MCF 10A (cell line): ENCODE measurements around the gene EDAR. TPM values are rescaled to one million over a fixed set of nuclear protein-coding genes. Genes with fewer than 3 reads are reported as not detected.

ENCODE experiments used
- BruUV-seq: library from RNA; stranded (reverse); fragments of 400-500 nt; replicated peaks from 2 replicates; lab custom pipeline; 2021; lab: Mats Ljungman, UMichigan
- CTCF ChIA-PET: fragments of 300-600 bp; sonication (Branson Sonifier 250); formaldehyde crosslinking; extraction: SDS; loops from one replicate; lab custom pipeline; 2021; ENCODE audit warnings: antibody characterized with exemption, inconsistent platforms; lab: Yijun Ruan, JAX
- POLR2A ChIA-PET: fragments of 300-600, 350-650 bp; sonication (Branson Sonifier 250); formaldehyde crosslinking; extraction: SDS; loops from one replicate; lab custom pipeline; 2020; ENCODE audit warnings: antibody characterized with exemption, inconsistent platforms; lab: Yijun Ruan, JAX
- DNase-seq: peaks from one replicate; pipeline ENCODE4 v3.0.0-alpha.2; 2018; ENCODE audit not compliant: unreplicated experiment
- H3K27ac Mint-ChIP-seq: one replicate; pipeline ENCODE4 v1.8.0; 2022; ENCODE audit warnings: mild to moderate bottlenecking, low read depth, mixed read lengths; ENCODE audit not compliant: unreplicated experiment
- H3K27me3 Mint-ChIP-seq: one replicate; pipeline ENCODE4 v1.8.0; 2022; ENCODE audit warnings: mixed read lengths; ENCODE audit not compliant: insufficient read depth, unreplicated experiment
- H3K36me3 Mint-ChIP-seq: one replicate; pipeline ENCODE4 v1.8.0; 2022; ENCODE audit warnings: mild to moderate bottlenecking, moderate library complexity, mixed read lengths; ENCODE audit not compliant: insufficient read depth, unreplicated experiment
- H3K4me1 Mint-ChIP-seq: one replicate; pipeline ENCODE4 v1.8.0; 2022; ENCODE audit warnings: mixed read lengths; ENCODE audit not compliant: insufficient read depth, unreplicated experiment
- H3K4me3 Mint-ChIP-seq: one replicate; pipeline ENCODE4 v1.8.0; 2022; ENCODE audit warnings: mild to moderate bottlenecking, moderate library complexity, mixed read lengths; ENCODE audit not compliant: unreplicated experiment
- H3K9me3 Mint-ChIP-seq: one replicate; pipeline ENCODE4 v1.8.0; 2022; ENCODE audit warnings: mixed read lengths; ENCODE audit not compliant: unreplicated experiment
- CTCF ChIP-seq: fragments of 200-600 bp; IDR thresholded peaks from one replicate; pipeline ENCODE4 v1.8.0; 2022; ENCODE audit warnings: antibody characterized with exemption, mild to moderate bottlenecking; ENCODE audit not compliant: unreplicated experiment
- intact Hi-C: fragments of 100-400 bp; cut with micrococcal nuclease; formaldehyde crosslinking; loops from 2 replicates; pipeline ENCODE4 v1.14.1; 2022
- total RNA-seq: library from RNA; stranded (reverse); gene quantifications from 2 replicates; pipeline ENCODE4 v1.2.3, GENCODE V29; 2022

The EDAR gene
- total RNA-seq, 1 experiment from 2014 or later = 0.14 TPM

GRCh38 chr2:108877506-108877905 lies 111.5 kb downstream of the EDAR start:
- ChIA-PET CTCF (no interaction called here), POLR2A (no interaction called here)
- no peak for DNase-seq
- Mint-ChIP-seq H3K4me1 (no peaks in the 10 kb centered on the region), H3K4me3 (no peak overlapping the region), H3K27me3 (no peaks in the 10 kb centered on the region), H3K36me3 (no peaks in the 10 kb centered on the region), H3K9me3 (no peaks in the 10 kb centered on the region), H3K27ac (no peak overlapping the region)
- intact Hi-C loops = no loop called here
- BruUV-seq = no TSS peak
- TF ChIP-seq CTCF = no peak

DNA sequence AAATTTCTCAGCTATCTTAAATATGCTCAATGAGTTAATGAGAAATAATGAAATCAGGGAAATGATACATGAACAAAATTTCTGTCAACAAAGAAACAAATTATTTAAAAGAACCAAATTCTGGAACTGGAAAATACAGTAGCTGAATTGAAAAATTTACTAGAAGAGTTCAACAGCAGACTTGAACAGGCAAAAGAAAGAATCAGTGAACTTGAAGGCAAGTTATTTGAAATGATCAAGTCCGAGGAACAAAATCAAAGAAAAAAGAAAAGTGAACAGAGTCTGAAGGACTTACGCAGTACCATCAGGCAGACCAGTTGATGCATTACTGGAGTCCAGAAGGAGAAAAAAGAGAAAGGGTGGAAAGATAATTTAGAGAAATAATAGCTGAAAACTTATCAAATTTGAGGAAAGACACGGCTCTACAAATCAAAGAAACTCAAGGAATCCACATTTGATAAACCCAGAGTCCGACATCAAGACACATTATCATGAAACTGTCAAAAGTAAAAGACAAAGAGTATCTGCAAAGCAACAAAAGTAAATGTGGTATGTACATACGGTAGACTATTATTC lies 118.9 kb downstream of the EDAR start:
- intact Hi-C loops = no loop called here
- Mint-ChIP-seq H3K4me3 (no peak overlapping the region), H3K36me3 (peaks cover 6% of the 10 kb centered on the region), H3K27ac (no peak overlapping the region), H3K27me3 (no peaks in the 10 kb centered on the region), H3K4me1 (peaks cover 6% of the 10 kb centered on the region), H3K9me3 (peaks cover 10% of the 10 kb centered on the region)
- no TSS peak for BruUV-seq
- DNase-seq = no peak
- ChIA-PET POLR2A (interaction anchor here (0.9 kb wide), 1 partner anchor 47 kb away, joined by 4 read pairs; no protein-coding TSS in a partner anchor), CTCF (no interaction called here)
- TF ChIP-seq CTCF = no peak

DNA sequence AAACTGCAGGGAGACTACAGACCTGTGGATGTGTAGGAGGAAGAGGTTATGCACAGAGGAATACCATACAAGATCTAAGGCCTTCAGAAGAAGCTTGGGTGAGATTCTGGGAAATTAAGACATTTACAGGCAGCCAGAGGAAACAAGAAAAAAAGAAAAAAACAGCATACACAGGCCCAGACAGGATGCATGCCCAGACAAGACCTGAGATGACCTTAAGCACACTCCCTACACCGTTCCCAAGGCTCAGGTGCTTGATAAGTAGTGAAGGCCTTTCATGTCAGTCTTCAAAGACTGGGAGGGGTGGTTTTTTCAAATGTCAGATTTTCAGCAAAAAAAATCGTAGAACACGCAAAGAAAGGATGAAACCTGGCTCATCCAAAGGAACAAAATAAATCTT lies 119.5 kb downstream of the EDAR start:
- CTCF ChIA-PET = interaction anchor here (2.2 kb wide), 1 partner anchor 59 kb away, joined by 8 read pairs; no protein-coding TSS in a partner anchor
- no peak for TF ChIP-seq CTCF
- H3K27ac Mint-ChIP-seq = no peak overlapping the region
- H3K9me3 Mint-ChIP-seq = peaks cover 10% of the 10 kb centered on the region
- POLR2A ChIA-PET = interaction anchor here (0.7 to 0.9 kb wide), 2 partner anchors 47 to 125 kb away, joined by 3 to 4 read pairs; no protein-coding TSS in a partner anchor
- H3K4me3 Mint-ChIP-seq = no peak overlapping the region
- intact Hi-C loops = no loop called here
- peaks cover 6% of the 10 kb centered on the region for H3K36me3 Mint-ChIP-seq
- no TSS peak for BruUV-seq
- no peaks in the 10 kb centered on the region for H3K27me3 Mint-ChIP-seq
- peak; percentile 27 for DNase-seq
- H3K4me1 Mint-ChIP-seq = peaks cover 6% of the 10 kb centered on the region

DNA sequence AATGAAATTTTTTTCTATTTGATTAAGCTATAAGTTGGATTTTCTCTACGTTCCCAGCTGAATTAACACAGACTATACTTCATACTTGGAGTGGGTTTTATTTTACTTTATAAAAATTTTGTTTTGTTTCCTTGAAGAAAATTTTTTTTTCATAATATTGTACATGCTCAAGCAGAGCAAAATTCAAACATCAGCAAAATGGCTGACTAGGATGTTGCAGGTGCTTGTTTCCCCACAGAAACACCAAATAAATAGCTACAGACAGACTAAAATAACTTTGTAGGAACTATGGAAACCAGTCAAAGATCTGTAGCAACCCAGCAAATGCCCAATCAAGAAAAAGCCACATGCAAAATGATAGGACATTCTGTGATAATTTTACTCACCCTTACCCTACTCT lies 120.1 kb downstream of the EDAR start:
- H3K36me3 Mint-ChIP-seq = peaks cover 6% of the 10 kb centered on the region
- H3K27me3 Mint-ChIP-seq = no peaks in the 10 kb centered on the region
- no peak for TF ChIP-seq CTCF
- peaks cover 10% of the 10 kb centered on the region for H3K9me3 Mint-ChIP-seq
- ChIA-PET CTCF (interaction anchor here (0.8 to 2.2 kb wide), 4 partner anchors 13 to 121 kb away, joined by 3 to 8 read pairs (median 4); no protein-coding TSS in a partner anchor), POLR2A (interaction anchor here (0.5 to 1.2 kb wide), 4 partner anchors 15 to 127 kb away, joined by 3 read pairs; no protein-coding TSS in a partner anchor)
- H3K4me1 Mint-ChIP-seq = peaks cover 6% of the 10 kb centered on the region
- intact Hi-C loops = no loop called here
- no TSS peak for BruUV-seq
- DNase-seq = no peak
- H3K4me3 Mint-ChIP-seq = no peak overlapping the region
- H3K27ac Mint-ChIP-seq = no peak overlapping the region
